SU-DHL-6 (cell line): ENCODE measurements around the gene RGS19.

Experiments
- H2AFZ ChIP-seq: fragments of 200-600 bp; sonication (generic); 2 replicates; pipeline ENCODE4 v1.6.1; 2014; ENCODE audit warnings: low read depth, mild to moderate bottlenecking, moderate library complexity, mixed read lengths, antibody characterized with exemption, low read length; ENCODE audit not compliant: severe bottlenecking
- H3F3A ChIP-seq: fragments of 200-600 bp; shearing (Covaris generic); 2 replicates; pipeline ENCODE4 v1.6.0; 2016; ENCODE audit warnings: antibody characterized with exemption, mild to moderate bottlenecking; ENCODE audit not compliant: insufficient read depth
- H3K27ac ChIP-seq: fragments of 200-600 bp; sonication (generic); 2 replicates; pipeline ENCODE4 v1.5.1; 2016; ENCODE audit warnings: low read depth, mild to moderate bottlenecking, low read length, moderate library complexity, mixed read lengths
- H3K27me3 ChIP-seq: fragments of 200-600 bp; sonication (generic), shearing (Covaris generic); 2 replicates; pipeline ENCODE4 v1.6.0; 2014; ENCODE audit warnings: mild to moderate bottlenecking, low read length
- H3K36me3 ChIP-seq: fragments of 200-600 bp; sonication (generic); 2 replicates; pipeline ENCODE4 v1.6.1; 2014; ENCODE audit warnings: mild to moderate bottlenecking, low read length, mixed read lengths
- H3K4me2 ChIP-seq: fragments of 300-600, 200-600 bp; shearing (Covaris generic), sonication (generic); 2 replicates; pipeline ENCODE4 v1.6.0; 2014; ENCODE audit warnings: low read length, low read depth, mild to moderate bottlenecking; ENCODE audit not compliant: poor library complexity, severe bottlenecking
- H3K4me3 ChIP-seq: fragments of 200-600 bp; sonication (generic); 2 replicates; pipeline ENCODE4 v1.5.1; 2014; ENCODE audit warnings: antibody characterized with exemption, low read length, mild to moderate bottlenecking, mixed read lengths; ENCODE audit not compliant: insufficient read depth, poor library complexity, severe bottlenecking
- H3K79me2 ChIP-seq: fragments of 200-600 bp; sonication (generic); 2 replicates; pipeline ENCODE4 v1.6.1; 2014; ENCODE audit warnings: mild to moderate bottlenecking, low read length, moderate library complexity; ENCODE audit not compliant: insufficient read depth
- H3K9ac ChIP-seq: fragments of 200-600 bp; sonication (generic); 2 replicates; pipeline ENCODE4 v1.7.0; 2014; ENCODE audit warnings: mild to moderate bottlenecking, low read length
- H3K9me2 ChIP-seq: fragments of 200-600 bp; sonication (generic); replicated peaks from 2 replicates; pipeline ENCODE4 v1.6.1; 2014; ENCODE audit warnings: low read length; ENCODE audit not compliant: insufficient read depth
- H3K9me3 ChIP-seq: fragments of 200-600 bp; sonication (generic); 2 replicates; pipeline ENCODE4 v1.6.1; 2014; ENCODE audit warnings: low read length, mixed read lengths; ENCODE audit not compliant: insufficient read depth
- H4K20me1 ChIP-seq: fragments of 200-600 bp; sonication (generic); 2 replicates; pipeline ENCODE4 v1.6.1; 2014; ENCODE audit warnings: low read depth, mild to moderate bottlenecking, antibody characterized with exemption, low read length, moderate library complexity, mixed read lengths
- CTCF ChIP-seq: fragments of 200-600 bp; sonication (generic); IDR thresholded peaks from one replicate; pipeline ENCODE4 v1.5.1; 2017; ENCODE audit warnings: antibody characterized with exemption, mild to moderate bottlenecking, low read length, moderate library complexity; ENCODE audit not compliant: insufficient read depth, poor library complexity, severe bottlenecking
- EZH2phosphoT487 ChIP-seq: fragments of 200-600 bp; sonication (generic), shearing (Covaris generic); conservative IDR thresholded peaks from 2 replicates; pipeline ENCODE4 v1.6.1; 2018; ENCODE audit warnings: mild to moderate bottlenecking, antibody characterized with exemption, low read length, moderate library complexity, mixed read lengths

The RGS19 gene

DNA sequence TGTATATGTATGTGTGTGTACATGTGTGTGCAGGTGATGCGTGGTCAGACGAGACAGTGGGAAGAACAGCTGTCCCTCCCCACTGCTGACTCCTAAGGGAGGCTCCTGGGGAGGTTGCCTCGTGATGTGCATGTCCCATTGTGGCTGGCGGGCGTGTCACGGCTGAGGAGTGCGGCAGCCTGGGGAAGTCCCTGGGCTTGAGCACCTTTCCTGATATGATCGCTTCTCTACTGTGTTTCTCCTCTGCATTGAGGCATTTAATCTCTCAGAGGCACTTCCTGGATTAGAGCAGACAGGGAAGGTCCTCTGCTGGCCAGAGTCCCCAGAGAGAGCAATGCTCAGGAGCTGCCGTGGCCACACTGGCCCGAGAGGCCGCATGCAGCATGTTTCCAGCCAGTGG is 16.6 kb upstream of the RGS19 start:
- Histone ChIP-seq H3K4me2 (no peak overlapping the region), H3K4me3 (no peak overlapping the region), H3K27ac (no peak overlapping the region), H3K79me2 (no peaks in the 10 kb centered on the region), H4K20me1 (no peaks in the 10 kb centered on the region), H3K27me3 (no peaks in the 10 kb centered on the region), H3K36me3 (no peaks in the 10 kb centered on the region), H3K9me3 (no peaks in the 10 kb centered on the region), H3K9me2 (no peaks in the 10 kb centered on the region), H3K9ac (no peak overlapping the region), H3F3A (no peaks in the 10 kb centered on the region), H2AFZ (no peak overlapping the region)
- TF ChIP-seq CTCF (no peak), EZH2phosphoT487 (no peak)

- H3K4me3 ChIP-seq, result no peak overlapping the region
- no peaks in the 10 kb centered on the region for H3K36me3 ChIP-seq
- no peaks in the 10 kb centered on the region for H3K27me3 ChIP-seq
- H3F3A ChIP-seq, result no peaks in the 10 kb centered on the region
- no peaks in the 10 kb centered on the region for H3K9me3 ChIP-seq
- no peak overlapping the region for H3K9ac ChIP-seq
- H3K9me2 ChIP-seq, result no peaks in the 10 kb centered on the region
- no peaks in the 10 kb centered on the region for H3K79me2 ChIP-seq
- TF ChIP-seq CTCF (no peak), EZH2phosphoT487 (no peak)
- H3K27ac ChIP-seq, result no peak overlapping the region
- no peak overlapping the region for H2AFZ ChIP-seq
- H3K4me2 ChIP-seq, result no peak overlapping the region
- H4K20me1 ChIP-seq, result no peaks in the 10 kb centered on the region
These were observed 16.1 kb upstream of the RGS19 start for GRCh38 chr20:64095455-64095854.

DNA sequence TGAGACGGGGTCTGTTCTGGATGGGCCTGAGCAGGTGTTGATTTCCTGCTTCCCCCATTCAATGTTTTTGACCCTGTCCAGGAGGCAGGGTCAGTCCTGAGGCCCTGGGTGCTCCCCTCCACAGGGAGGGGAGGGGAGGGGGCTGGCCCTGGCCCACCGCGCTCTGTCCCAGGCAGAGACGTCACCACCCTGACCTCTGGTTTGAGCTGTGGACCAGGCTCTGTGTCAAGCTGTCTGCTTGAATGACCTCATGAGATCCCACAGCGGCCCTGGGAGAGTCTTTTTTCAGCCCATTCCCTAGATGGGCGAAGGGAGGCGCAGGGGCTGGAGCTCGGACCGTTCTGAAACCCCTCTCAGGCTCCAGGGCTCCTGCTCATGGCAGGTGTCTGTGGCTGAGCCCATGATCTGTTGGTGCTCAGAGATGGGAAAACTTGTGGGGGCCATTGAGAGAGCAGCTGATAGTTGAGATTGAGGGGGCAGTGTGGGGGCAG is 13.7 kb upstream of the RGS19 start:
- H3K27me3 ChIP-seq, result no peaks in the 10 kb centered on the region
- H3K79me2 ChIP-seq, result no peaks in the 10 kb centered on the region
- H4K20me1 ChIP-seq, result no peaks in the 10 kb centered on the region
- H3K27ac ChIP-seq, result no peak overlapping the region
- no peaks in the 10 kb centered on the region for H3K9me2 ChIP-seq
- no peak overlapping the region for H3K4me3 ChIP-seq
- no peak overlapping the region for H2AFZ ChIP-seq
- no peaks in the 10 kb centered on the region for H3K9me3 ChIP-seq
- no peak overlapping the region for H3K4me2 ChIP-seq
- no peak overlapping the region for H3K9ac ChIP-seq
- H3K36me3 ChIP-seq, result no peaks in the 10 kb centered on the region
- H3F3A ChIP-seq, result no peaks in the 10 kb centered on the region
- TF ChIP-seq CTCF (no peak), EZH2phosphoT487 (no peak)
